Cardiac muscle cell (in vitro differentiated cells and primary cell): Measurements from ENCODE around the gene ARID5A. TPM values are rescaled to one million over a fixed set of nuclear protein-coding genes. Genes with fewer than 3 reads are reported as not detected.

Experiments used
- DNase-seq, 2 donors: peaks; one replicate each; pipeline versions ENCODE4 v3.0.0 to v3.0.0-alpha.2; 2010 to 2017; ENCODE audit warnings: low read depth in 1 of 2, low spot score in 1 of 2
- H3K27ac ChIP-seq: fragments of 200-600 bp; sonication (generic); 2 replicates; pipeline ENCODE4 v1.5.1; 2016
- H3K27me3 ChIP-seq: fragments of 200-600 bp; sonication (generic); 2 replicates; pipeline ENCODE4 v1.6.0; 2016; ENCODE audit warnings: control low read depth
- H3K36me3 ChIP-seq: fragments of 200-600 bp; sonication (generic); 2 replicates; pipeline ENCODE4 v1.5.1; 2016; ENCODE audit warnings: control low read depth
- H3K4me1 ChIP-seq: fragments of 200-600 bp; sonication (generic); 2 replicates; pipeline ENCODE4 v1.8.1; 2017; ENCODE audit warnings: low read depth, mild to moderate bottlenecking, mixed run types
- H3K4me3 ChIP-seq: fragments of 200-600 bp; sonication (generic); 2 replicates; pipeline ENCODE4 v1.5.1; 2016; ENCODE audit warnings: mild to moderate bottlenecking
- H3K9me3 ChIP-seq: fragments of 200-600 bp; sonication (generic); 2 replicates; pipeline ENCODE4 v1.5.1; 2017; ENCODE audit warnings: low read depth, mild to moderate bottlenecking, control low read depth
- polyA plus RNA-seq: library from polyadenylated mRNA; unstranded; fragments of >200 nt; fragmentation: Nextera tagmentation; extraction: Ambion mirVana; gene quantifications from 2 replicates; pipeline ENCODE4 v1.2.1, GENCODE V29; 2016
- total RNA-seq: library from RNA; depleted of rRNA; stranded (reverse); fragments of >200 nt; gene quantifications from 2 replicates; pipeline ENCODE4 v1.2.3, GENCODE V29; 2016
- TF ChIP-seq, protein P1 (sequence below): IDR thresholded peaks from 2 replicates; pipeline ENCODE4 v1.5.1; 2012; ENCODE audit warnings: low read depth, mild to moderate bottlenecking, low read length

ARID5A gene
- total and polyA plus RNA-seq, 2 experiments from 2014 or later: 7.6 to 7.8 TPM

DNA sequence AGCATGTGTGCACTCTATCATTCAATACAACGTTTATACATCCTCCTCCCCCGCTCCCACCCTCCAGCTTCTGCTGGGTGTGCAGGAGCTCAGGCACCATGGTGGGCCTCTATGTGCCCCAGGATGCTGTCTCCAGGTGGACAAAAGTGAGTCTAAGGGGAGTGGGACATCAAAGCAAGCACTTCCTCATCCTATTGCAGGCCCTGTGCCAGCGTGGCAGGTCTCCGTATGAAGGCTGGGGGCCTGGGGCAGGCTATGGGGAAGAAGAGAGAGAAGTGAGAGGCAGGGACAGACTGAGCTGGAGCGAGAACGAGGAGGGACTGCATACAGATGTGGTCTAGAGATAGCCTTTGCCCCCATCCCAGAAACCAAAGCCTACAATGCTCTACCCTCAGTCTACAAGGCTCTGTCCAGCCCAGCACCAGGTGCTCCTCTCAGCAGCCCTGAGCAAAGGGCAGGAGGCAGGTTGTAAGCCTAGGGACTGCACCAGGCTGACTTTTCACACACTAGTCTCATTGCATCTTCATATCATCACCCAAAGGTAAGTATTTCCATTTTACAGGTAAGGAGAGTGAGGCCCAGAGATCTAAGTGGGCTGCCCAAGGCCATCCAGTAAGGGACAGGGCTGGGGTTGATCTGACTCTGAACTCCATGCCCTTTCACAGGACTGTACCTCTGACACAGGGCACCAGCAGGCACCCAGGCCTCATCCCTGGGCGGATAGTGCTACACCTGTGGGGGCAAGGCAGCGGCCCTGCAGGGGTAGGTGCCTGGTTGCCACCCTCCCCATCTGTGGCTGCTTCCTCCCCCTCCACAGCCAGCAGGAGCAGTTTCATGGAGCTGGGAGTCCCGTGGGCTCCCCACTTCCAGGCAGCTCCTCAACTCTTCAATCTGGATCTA is 14.0 kb upstream of the ARID5A start:
- Histone ChIP-seq H3K4me3 (no peak overlapping the region), H3K27ac (no peak overlapping the region), H3K27me3 (peaks cover 4% of the 10 kb centered on the region), H3K36me3 (no peaks in the 10 kb centered on the region), H3K9me3 (no peaks in the 10 kb centered on the region), H3K4me1 (no peaks in the 10 kb centered on the region)
- DNase-seq: no peak
- TF ChIP-seq, protein P1, sequence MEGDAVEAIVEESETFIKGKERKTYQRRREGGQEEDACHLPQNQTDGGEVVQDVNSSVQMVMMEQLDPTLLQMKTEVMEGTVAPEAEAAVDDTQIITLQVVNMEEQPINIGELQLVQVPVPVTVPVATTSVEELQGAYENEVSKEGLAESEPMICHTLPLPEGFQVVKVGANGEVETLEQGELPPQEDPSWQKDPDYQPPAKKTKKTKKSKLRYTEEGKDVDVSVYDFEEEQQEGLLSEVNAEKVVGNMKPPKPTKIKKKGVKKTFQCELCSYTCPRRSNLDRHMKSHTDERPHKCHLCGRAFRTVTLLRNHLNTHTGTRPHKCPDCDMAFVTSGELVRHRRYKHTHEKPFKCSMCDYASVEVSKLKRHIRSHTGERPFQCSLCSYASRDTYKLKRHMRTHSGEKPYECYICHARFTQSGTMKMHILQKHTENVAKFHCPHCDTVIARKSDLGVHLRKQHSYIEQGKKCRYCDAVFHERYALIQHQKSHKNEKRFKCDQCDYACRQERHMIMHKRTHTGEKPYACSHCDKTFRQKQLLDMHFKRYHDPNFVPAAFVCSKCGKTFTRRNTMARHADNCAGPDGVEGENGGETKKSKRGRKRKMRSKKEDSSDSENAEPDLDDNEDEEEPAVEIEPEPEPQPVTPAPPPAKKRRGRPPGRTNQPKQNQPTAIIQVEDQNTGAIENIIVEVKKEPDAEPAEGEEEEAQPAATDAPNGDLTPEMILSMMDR: no peak

DNA sequence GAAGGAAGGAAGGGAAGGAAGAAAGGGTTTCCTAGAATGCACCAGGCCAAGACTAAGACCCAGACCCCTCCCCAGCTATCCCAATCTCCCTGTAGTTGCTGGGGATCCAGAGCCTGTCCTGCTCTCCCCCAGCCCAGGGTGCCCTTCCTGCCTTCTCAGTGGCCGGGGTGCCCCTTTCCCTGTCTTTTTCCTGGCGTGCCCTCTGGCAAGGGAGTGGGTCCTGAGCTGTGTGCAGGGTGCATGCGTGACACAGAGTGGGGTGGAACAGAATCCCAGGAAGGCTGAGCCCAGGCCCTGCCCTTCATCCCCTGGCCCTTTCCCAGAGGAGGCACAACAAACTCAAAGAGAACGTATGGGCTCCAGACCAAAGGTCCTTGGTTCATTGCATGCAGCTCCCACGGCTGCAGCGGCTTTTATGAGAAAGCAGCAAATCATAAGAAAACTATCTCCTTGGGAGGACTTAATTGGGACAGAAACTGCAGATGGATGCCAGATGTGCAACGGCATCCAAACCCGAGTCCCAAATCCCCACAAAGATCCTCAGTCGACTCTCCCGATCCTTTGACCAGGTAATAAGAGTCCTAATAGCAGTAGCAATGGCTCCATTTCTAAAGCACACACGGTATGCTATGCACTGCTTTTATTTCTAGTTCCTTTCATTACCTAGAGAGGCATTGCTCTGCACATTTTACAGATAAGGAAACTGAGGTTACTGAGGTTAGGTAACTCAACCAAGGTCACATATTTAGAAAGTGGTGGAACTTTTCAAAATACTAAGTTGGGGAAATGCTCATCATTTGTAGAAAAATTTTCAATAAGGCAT is 12.7 kb upstream of the ARID5A start:
- Histone ChIP-seq H3K4me3 (no peak overlapping the region), H3K36me3 (no peaks in the 10 kb centered on the region), H3K4me1 (no peaks in the 10 kb centered on the region), H3K27ac (no peak overlapping the region), H3K27me3 (peaks cover 4% of the 10 kb centered on the region), H3K9me3 (no peaks in the 10 kb centered on the region)
- peak in 1 of 2 donors; percentile 21 for DNase-seq
- TF ChIP-seq, protein P1: no peak

DNA sequence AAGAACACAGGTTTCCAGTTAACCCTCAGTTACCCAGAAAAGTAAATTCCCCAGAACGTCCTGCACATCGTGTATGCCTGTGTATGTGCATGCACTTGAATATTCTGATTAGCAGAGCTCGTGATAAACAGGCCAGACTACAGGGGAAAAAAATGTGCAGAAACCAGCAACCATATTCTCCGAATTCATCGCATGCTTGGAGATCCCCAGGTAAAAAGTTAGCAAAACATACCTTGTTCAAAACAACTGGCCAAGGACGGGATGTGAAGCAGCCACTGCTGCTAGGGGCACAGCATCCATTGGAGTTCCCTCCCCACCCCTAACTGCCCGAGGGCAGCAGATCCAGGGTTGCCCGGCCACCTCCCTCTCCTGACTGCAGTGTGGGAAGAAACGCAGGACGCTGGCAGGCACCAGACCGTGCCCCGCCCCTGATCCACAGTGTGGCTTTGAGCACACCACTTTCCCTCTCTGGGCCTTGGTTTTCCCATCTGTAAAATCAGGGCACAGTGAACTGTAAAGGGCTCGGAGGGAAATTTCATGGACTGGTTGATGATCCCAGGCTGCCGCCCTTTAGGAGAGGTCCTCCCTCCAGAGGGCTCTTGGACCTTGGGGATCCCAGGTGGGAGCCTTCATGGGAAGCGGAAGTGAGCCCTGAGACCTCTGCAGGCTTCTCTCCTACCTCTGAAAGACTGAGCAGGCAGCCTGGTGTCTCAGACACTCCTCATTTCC is 11.9 kb upstream of the ARID5A start:
- no peak for DNase-seq
- Histone ChIP-seq H3K27ac (no peak overlapping the region), H3K4me1 (no peaks in the 10 kb centered on the region), H3K36me3 (no peaks in the 10 kb centered on the region), H3K4me3 (no peak overlapping the region), H3K9me3 (no peaks in the 10 kb centered on the region), H3K27me3 (peaks cover 4% of the 10 kb centered on the region)
- TF ChIP-seq, protein P1: no peak

DNA sequence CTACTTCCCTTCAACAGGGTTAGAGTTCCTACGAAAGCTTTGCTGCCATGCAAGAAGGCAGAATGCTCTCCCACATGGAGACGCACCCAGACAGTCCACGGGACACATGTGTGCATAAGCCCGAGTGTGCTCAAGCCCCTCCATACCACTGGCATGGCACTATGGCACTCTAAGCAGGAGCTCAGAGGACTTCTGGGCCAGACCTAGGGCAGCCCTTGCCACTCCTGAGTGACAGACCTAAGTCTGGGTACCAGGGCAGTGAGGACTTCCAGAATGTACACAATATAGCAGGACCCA is 11.4 kb upstream of the ARID5A start:
- peaks cover 4% of the 10 kb centered on the region for H3K27me3 ChIP-seq
- H3K36me3 ChIP-seq: no peaks in the 10 kb centered on the region
- no peak overlapping the region for H3K4me3 ChIP-seq
- H3K9me3 ChIP-seq: no peaks in the 10 kb centered on the region
- no peak overlapping the region for H3K27ac ChIP-seq
- DNase-seq: no peak
- H3K4me1 ChIP-seq: no peaks in the 10 kb centered on the region
- TF ChIP-seq, protein P1: no peak

DNA sequence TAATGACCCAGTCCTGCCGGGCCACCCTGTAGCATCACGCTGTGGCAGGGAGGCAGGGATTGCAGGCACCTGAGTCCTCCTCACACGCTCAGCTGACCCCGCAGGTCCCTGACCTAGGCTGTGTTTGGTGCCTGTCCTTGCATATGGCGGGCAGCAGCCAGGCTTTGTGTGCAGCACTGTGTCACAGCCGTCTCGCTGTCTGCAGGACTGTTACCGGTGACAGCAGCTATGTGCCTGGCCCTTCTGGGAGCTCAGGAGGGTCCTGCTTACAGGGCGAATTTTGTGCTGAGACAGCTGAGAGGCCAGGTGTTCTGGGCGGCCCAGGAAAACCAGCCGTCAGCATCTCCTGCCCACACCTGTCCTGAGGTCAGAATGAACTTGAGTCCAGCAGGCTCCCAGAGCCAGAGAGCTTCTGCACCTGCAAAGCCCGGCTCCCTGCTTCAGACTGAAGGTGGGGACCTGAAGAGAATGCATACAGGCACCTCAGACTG is 10.4 kb upstream of the ARID5A start:
- peaks cover 4% of the 10 kb centered on the region for H3K27me3 ChIP-seq
- H3K4me1 ChIP-seq: peaks cover 4% of the 10 kb centered on the region
- no peaks in the 10 kb centered on the region for H3K9me3 ChIP-seq
- H3K4me3 ChIP-seq: no peak overlapping the region
- no peak overlapping the region for H3K27ac ChIP-seq
- no peaks in the 10 kb centered on the region for H3K36me3 ChIP-seq
- no peak for DNase-seq
- TF ChIP-seq, protein P1: no peak
